Measurements from ENCODE around the gene NREP.

DNA sequence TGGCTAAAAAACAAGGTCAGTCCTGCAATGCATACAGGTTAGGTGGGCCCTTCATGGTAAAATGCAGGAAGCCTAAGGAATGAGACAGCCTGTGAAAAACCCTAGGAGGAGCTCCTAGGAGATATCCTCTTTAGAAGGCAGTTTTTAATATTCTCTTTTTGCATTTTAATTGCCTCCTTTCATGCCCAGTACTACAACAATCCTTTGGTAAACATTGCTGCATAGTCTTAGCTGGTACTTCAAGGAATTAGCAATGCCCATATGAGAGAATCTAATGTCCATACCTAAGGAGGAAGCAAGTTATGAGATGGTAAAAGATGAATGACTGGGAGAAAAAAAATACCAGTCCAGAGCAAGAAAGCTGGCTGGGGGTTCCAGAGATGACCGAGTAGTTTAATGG, 61.0 kb downstream of the NREP start:
- no peak for TF ChIP-seq POLR2AphosphoS5 (IDR thresholded peaks at IDR 0.05; ENCODE audit: low read depth)
- TF ChIP-seq, protein P1, sequence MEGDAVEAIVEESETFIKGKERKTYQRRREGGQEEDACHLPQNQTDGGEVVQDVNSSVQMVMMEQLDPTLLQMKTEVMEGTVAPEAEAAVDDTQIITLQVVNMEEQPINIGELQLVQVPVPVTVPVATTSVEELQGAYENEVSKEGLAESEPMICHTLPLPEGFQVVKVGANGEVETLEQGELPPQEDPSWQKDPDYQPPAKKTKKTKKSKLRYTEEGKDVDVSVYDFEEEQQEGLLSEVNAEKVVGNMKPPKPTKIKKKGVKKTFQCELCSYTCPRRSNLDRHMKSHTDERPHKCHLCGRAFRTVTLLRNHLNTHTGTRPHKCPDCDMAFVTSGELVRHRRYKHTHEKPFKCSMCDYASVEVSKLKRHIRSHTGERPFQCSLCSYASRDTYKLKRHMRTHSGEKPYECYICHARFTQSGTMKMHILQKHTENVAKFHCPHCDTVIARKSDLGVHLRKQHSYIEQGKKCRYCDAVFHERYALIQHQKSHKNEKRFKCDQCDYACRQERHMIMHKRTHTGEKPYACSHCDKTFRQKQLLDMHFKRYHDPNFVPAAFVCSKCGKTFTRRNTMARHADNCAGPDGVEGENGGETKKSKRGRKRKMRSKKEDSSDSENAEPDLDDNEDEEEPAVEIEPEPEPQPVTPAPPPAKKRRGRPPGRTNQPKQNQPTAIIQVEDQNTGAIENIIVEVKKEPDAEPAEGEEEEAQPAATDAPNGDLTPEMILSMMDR (conservative IDR thresholded peaks at IDR 0.05; ENCODE audit: low read depth in 2 of 2): no peak
- TF ChIP-seq EZH2 (IDR thresholded peaks at IDR 0.05; ENCODE audit: low read depth, unreplicated experiment): no peak
- TF ChIP-seq, protein P2, sequence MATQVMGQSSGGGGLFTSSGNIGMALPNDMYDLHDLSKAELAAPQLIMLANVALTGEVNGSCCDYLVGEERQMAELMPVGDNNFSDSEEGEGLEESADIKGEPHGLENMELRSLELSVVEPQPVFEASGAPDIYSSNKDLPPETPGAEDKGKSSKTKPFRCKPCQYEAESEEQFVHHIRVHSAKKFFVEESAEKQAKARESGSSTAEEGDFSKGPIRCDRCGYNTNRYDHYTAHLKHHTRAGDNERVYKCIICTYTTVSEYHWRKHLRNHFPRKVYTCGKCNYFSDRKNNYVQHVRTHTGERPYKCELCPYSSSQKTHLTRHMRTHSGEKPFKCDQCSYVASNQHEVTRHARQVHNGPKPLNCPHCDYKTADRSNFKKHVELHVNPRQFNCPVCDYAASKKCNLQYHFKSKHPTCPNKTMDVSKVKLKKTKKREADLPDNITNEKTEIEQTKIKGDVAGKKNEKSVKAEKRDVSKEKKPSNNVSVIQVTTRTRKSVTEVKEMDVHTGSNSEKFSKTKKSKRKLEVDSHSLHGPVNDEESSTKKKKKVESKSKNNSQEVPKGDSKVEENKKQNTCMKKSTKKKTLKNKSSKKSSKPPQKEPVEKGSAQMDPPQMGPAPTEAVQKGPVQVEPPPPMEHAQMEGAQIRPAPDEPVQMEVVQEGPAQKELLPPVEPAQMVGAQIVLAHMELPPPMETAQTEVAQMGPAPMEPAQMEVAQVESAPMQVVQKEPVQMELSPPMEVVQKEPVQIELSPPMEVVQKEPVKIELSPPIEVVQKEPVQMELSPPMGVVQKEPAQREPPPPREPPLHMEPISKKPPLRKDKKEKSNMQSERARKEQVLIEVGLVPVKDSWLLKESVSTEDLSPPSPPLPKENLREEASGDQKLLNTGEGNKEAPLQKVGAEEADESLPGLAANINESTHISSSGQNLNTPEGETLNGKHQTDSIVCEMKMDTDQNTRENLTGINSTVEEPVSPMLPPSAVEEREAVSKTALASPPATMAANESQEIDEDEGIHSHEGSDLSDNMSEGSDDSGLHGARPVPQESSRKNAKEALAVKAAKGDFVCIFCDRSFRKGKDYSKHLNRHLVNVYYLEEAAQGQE (IDR thresholded peaks at IDR 0.05; ENCODE audit: unreplicated experiment): no peak
- TF ChIP-seq ZNF114 (CRISPR knock-in tag; IDR thresholded peaks at IDR 0.05): no peak

Measured in GM23338 (cell line).